ENCODE measurements around the gene PRKAR1B. TPM values are rescaled to one million over a fixed set of nuclear protein-coding genes. Genes with fewer than 3 reads are reported as not detected.

PRKAR1B gene
- total RNA-seq, 1 experiment from 2014 or later, result 51.7 TPM

DNA sequence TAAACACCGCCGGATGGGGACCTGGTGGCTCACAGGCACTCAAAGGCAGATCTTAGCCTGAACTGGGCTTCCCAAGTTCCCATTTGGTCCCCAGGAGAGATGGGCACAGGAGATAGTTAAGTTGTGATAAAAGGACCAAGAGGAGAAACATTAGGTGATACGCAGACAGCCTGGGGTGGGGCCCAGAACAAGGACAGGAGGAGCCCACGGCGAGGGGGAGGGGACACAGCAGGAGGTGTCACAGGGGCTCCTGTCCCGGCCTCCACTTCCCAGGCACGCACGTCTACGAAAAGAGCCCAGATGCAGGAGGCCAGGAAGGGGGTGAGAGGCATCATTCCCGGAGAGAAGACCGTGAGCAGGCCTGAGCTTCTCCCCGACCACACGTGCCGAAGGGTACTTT, 16.9 kb downstream of the PRKAR1B start:
- Histone ChIP-seq H3K79me2 (ENCODE audit: low read depth) (0 out of 2 replicates have a peak, but pooled peaks cover 6% of the 10 kb centered on the region), H3K4me1 (replicated peaks; ENCODE audit: insufficient read depth) (0 out of 2 replicates have a peak, but pooled peaks cover 4% of the 10 kb centered on the region), H3K4me2 (no peak overlapping the region), H3K4me3 (no peak overlapping the region), H3K9me3 (ENCODE audit: insufficient read depth, low read depth) (no peaks in the 10 kb centered on the region), H2AFZ (no peak overlapping the region), H3K27me3 (ENCODE audit: insufficient read depth, low read depth) (no peaks in the 10 kb centered on the region), H3K27ac (no peak overlapping the region), H3K9me2 (ENCODE audit: insufficient read depth) (no peaks in the 10 kb centered on the region), H4K20me1 (ENCODE audit: insufficient read depth) (peaks cover 54% of the 10 kb centered on the region), H3K36me3 (ENCODE audit: low read depth) (no peaks in the 10 kb centered on the region), H3F3A (ENCODE audit: insufficient read depth, low read depth) (peaks cover 23% of the 10 kb centered on the region)
- CTCF ChIA-PET, result no interaction called here
- POLR2A ChIA-PET (ENCODE audit: unreplicated experiment), result no interaction called here
- no TSS peak for BruUV-seq (replicated peaks)
- intact Hi-C loops (cut with micrococcal nuclease; ENCODE audit: unreplicated experiment), result no loop called here
- TF ChIP-seq, protein P1, sequence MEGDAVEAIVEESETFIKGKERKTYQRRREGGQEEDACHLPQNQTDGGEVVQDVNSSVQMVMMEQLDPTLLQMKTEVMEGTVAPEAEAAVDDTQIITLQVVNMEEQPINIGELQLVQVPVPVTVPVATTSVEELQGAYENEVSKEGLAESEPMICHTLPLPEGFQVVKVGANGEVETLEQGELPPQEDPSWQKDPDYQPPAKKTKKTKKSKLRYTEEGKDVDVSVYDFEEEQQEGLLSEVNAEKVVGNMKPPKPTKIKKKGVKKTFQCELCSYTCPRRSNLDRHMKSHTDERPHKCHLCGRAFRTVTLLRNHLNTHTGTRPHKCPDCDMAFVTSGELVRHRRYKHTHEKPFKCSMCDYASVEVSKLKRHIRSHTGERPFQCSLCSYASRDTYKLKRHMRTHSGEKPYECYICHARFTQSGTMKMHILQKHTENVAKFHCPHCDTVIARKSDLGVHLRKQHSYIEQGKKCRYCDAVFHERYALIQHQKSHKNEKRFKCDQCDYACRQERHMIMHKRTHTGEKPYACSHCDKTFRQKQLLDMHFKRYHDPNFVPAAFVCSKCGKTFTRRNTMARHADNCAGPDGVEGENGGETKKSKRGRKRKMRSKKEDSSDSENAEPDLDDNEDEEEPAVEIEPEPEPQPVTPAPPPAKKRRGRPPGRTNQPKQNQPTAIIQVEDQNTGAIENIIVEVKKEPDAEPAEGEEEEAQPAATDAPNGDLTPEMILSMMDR (conservative IDR thresholded peaks at IDR 0.05), result no peak
- TF ChIP-seq EZH2 (IDR thresholded peaks at IDR 0.05; ENCODE audit: low read depth), result no peak
- DNase-seq, result no peak

- H3K4me2 ChIP-seq, result no peak overlapping the region
- intact Hi-C loops (cut with micrococcal nuclease; ENCODE audit: unreplicated experiment), result no loop called here
- H3K4me3 ChIP-seq, result no peak overlapping the region
- no peaks in the 10 kb centered on the region for H3K9me2 ChIP-seq (ENCODE audit: insufficient read depth)
- no peaks in the 10 kb centered on the region for H3K36me3 ChIP-seq (ENCODE audit: low read depth)
- CTCF ChIA-PET, result no interaction called here
- no peak overlapping the region for H3K27ac ChIP-seq
- peaks cover 43% of the 10 kb centered on the region for H4K20me1 ChIP-seq (ENCODE audit: insufficient read depth)
- TF ChIP-seq, protein P1 (conservative IDR thresholded peaks at IDR 0.05), result no peak
- TF ChIP-seq EZH2 (IDR thresholded peaks at IDR 0.05; ENCODE audit: low read depth), result no peak
- no peak for DNase-seq
- no peaks in the 10 kb centered on the region for H3K9me3 ChIP-seq (ENCODE audit: insufficient read depth, low read depth)
- peaks cover 23% of the 10 kb centered on the region for H3F3A ChIP-seq (ENCODE audit: insufficient read depth, low read depth)
- H2AFZ ChIP-seq, result no peak overlapping the region
- no TSS peak for BruUV-seq (replicated peaks)
- peaks cover 22% of the 10 kb centered on the region; the same call in 1 of the 2 replicates for H3K79me2 ChIP-seq (ENCODE audit: low read depth)
- 0 out of 2 replicates have a peak, but pooled peaks cover 6% of the 10 kb centered on the region for H3K4me1 ChIP-seq (replicated peaks; ENCODE audit: insufficient read depth)
- no peaks in the 10 kb centered on the region for H3K27me3 ChIP-seq (ENCODE audit: insufficient read depth, low read depth)
- POLR2A ChIA-PET (ENCODE audit: unreplicated experiment), result no interaction called here
These were observed 19.6 kb downstream of the PRKAR1B start for GRCh38 chr7:707296-708000.

- no TSS peak for BruUV-seq (replicated peaks)
- H4K20me1 ChIP-seq (ENCODE audit: insufficient read depth), result peaks cover 46% of the 10 kb centered on the region
These were observed 20.4 kb downstream of the PRKAR1B start for GRCh38 chr7:706721-707120.

More at GRCh38 chr7:706721-707120, 20.4 kb downstream of the PRKAR1B start:
- Histone ChIP-seq H3K79me2 (ENCODE audit: low read depth) (peaks cover 22% of the 10 kb centered on the region; the same call in 1 of the 2 replicates), H3K4me2 (no peak overlapping the region), H3K9me3 (ENCODE audit: insufficient read depth, low read depth) (no peaks in the 10 kb centered on the region), H3K27me3 (ENCODE audit: insufficient read depth, low read depth) (no peaks in the 10 kb centered on the region), H3K4me3 (no peak overlapping the region), H3K9me2 (ENCODE audit: insufficient read depth) (no peaks in the 10 kb centered on the region), H3K27ac (no peak overlapping the region), H3K4me1 (replicated peaks; ENCODE audit: insufficient read depth) (0 out of 2 replicates have a peak, but pooled peaks cover 6% of the 10 kb centered on the region), H2AFZ (no peak overlapping the region), H3K36me3 (ENCODE audit: low read depth) (no peaks in the 10 kb centered on the region), H3F3A (ENCODE audit: insufficient read depth, low read depth) (peaks cover 23% of the 10 kb centered on the region)
- intact Hi-C loops (cut with micrococcal nuclease; ENCODE audit: unreplicated experiment), result no loop called here
- ChIA-PET CTCF (interaction anchor here (0.7 kb wide), 1 partner anchor 167 kb away, joined by 4 read pairs; no protein-coding TSS in a partner anchor), POLR2A (ENCODE audit: unreplicated experiment) (no interaction called here)
- DNase-seq, result no peak
- no peak for TF ChIP-seq EZH2 (IDR thresholded peaks at IDR 0.05; ENCODE audit: low read depth)
- TF ChIP-seq, protein P1 (conservative IDR thresholded peaks at IDR 0.05), result no peak

Data from PC-9 (cell line).